ENCODE data around the gene TP53I13. TPM values are rescaled to one million over a fixed set of nuclear protein-coding genes. Genes with fewer than 3 reads are reported as not detected.

Gene TP53I13
- total and polyA plus RNA-seq, 10 of the 15 experiments (the other 5 are each of a cell fraction or from before 2014, with no cell fraction given) = 0.31 to 45.1 (median 19.5) TPM; not detected in 1

DNA sequence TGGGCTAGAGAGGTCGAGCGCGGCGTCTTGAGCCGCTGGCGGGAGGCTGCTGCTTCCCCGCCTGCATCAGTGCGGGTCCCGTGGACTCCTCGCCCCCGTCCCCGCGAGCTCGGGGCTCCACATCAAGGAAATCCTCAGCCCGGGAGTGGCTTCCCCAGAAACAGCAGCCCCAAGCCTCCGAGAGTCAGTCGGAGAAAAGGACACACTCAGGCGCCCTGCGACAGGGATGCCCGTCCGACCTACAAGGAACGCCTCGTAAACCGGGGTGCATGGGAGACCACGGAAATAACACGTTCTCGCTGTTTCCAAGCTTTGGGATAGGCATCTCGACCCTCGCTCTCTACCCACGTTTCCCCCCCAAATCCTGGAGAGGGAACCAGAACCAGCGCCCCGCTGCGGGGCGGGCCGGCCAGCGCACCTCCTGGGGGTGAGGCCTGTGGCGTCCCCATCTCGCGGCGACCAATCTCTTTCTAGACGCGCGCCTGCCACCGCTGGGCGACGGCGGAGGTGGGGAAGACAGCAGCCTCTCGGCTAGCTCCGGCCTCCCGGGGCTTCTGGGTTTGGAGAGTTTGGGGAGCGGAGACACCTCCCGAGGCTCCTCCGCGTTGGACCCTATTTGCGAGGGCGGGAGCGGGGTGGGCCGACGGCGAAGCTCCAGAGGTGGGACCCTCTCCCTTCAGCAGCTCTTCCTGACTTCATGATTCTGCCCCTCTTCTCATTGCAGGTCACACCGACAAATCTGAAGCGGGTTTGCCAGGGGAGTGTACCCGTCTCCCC lies 759 bp upstream of the TP53I13 start:
- CTCF ChIA-PET = interaction anchor here (0.6 to 2.1 kb wide), 8 partner anchors 9 to 204 kb away, joined by 3 to 9 read pairs (median 4); partner anchors contain the start of gene ANKRD13B
- H3K4me2 ChIP-seq (ENCODE audit: control insufficient read depth, insufficient read depth) = peak overlapping the region; percentile 97
- H3K9ac ChIP-seq (ENCODE audit: control insufficient read depth, insufficient read depth, low read length) = peak overlapping the region; percentile 76
- peak overlapping the region; percentile 97 for H2AFZ ChIP-seq (ENCODE audit: control insufficient read depth, low read depth, low read length)
- no peaks in the 10 kb centered on the region for H4K20me1 ChIP-seq (ENCODE audit: control insufficient read depth, insufficient read depth)
- H3K4me3 ChIP-seq = peak overlapping the region; percentile 96
- SMC1A ChIA-PET (ENCODE audit: uncharacterized antibody, unreplicated experiment) = interaction anchor here (0.6 to 1.4 kb wide), 2 partner anchors 14 to 50 kb away, joined by 3 read pairs; no protein-coding TSS in a partner anchor
- H3K9me3 ChIP-seq (replicated peaks; ENCODE audit: control insufficient read depth, insufficient read depth, low read length) = no peaks in the 10 kb centered on the region
- FAIRE-seq (peak; percentile 86), DNase-seq (ENCODE audit: low read depth, low spot score) (no peak), ATAC-seq (peak; percentile 78)
- POLR2A ChIA-PET = interaction anchor here (0.7 to 1.4 kb wide), 4 partner anchors 9 to 395 kb away, joined by 3 to 6 read pairs (median 4); no protein-coding TSS in a partner anchor
- WGBS (ENCODE audit: insufficient coverage, insufficient replicate concordance, low lambda C conversion rate, missing lambda C conversion rate) = 1% methylated on average over 56 of the region's 63 CpGs
- H3K4me1 ChIP-seq (ENCODE audit: control insufficient read depth, insufficient read depth, low read length) = peaks cover 3% of the 10 kb centered on the region; the same call in 1 of the 2 replicates
- in situ Hi-C loops (cut with MboI) = no loop called here
- intact Hi-C loops (cut with micrococcal nuclease; ENCODE audit: unreplicated experiment) = no loop called here
- H3K27me3 ChIP-seq (replicated peaks in 1 of 2; ENCODE audit: control insufficient read depth in 2 of 2, insufficient read depth in 2 of 2, low read length in 1 of 2) = no peaks in the 10 kb centered on the region
- peaks cover 0 to 2% of the 10 kb centered on the region in 2 experiments; a peak in 2 of 4 replicates for H3K36me3 ChIP-seq (ENCODE audit: control insufficient read depth in 2 of 2, insufficient read depth in 2 of 2, low read length in 1 of 2)
- RAD21 ChIA-PET (ENCODE audit: unreplicated experiment) = interaction anchor here (0.6 to 3.9 kb wide), 6 partner anchors 13 to 419 kb away, joined by 3 to 20 read pairs (median 4); no protein-coding TSS in a partner anchor
- H3K27ac ChIP-seq (ENCODE audit: control insufficient read depth, insufficient read depth) = peak overlapping the region; percentile 81
- TSS peak; percentile 90 for BruUV-seq (replicated peaks)
- H3K79me2 ChIP-seq (ENCODE audit: control insufficient read depth, insufficient read depth, low read length) = peaks cover 7% of the 10 kb centered on the region; the same call in 1 of the 2 replicates
- TF ChIP-seq EP300 (IDR thresholded peaks at IDR 0.05; ENCODE audit: borderline replicate concordance in 1 of 2, control insufficient read depth in 1 of 2, low read depth in 2 of 2, low read length in 2 of 2) = no peak
- no peak for TF ChIP-seq KDM1A (IDR thresholded peaks at IDR 0.05; ENCODE audit: borderline replicate concordance)
- TF ChIP-seq, protein P1, sequence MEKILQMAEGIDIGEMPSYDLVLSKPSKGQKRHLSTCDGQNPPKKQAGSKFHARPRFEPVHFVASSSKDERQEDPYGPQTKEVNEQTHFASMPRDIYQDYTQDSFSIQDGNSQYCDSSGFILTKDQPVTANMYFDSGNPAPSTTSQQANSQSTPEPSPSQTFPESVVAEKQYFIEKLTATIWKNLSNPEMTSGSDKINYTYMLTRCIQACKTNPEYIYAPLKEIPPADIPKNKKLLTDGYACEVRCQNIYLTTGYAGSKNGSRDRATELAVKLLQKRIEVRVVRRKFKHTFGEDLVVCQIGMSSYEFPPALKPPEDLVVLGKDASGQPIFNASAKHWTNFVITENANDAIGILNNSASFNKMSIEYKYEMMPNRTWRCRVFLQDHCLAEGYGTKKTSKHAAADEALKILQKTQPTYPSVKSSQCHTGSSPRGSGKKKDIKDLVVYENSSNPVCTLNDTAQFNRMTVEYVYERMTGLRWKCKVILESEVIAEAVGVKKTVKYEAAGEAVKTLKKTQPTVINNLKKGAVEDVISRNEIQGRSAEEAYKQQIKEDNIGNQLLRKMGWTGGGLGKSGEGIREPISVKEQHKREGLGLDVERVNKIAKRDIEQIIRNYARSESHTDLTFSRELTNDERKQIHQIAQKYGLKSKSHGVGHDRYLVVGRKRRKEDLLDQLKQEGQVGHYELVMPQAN (conservative IDR thresholded peaks at IDR 0.05) = peak; percentile 22; the same call in 1 of the 2 replicates
- no peak for TF ChIP-seq SMARCA5 (IDR thresholded peaks at IDR 0.05)
- no peak for TF ChIP-seq FOXK2 (IDR thresholded peaks at IDR 0.05)
- peak; percentile 72; the same call in 1 of the 2 replicates for TF ChIP-seq SIN3A (IDR thresholded peaks at IDR 0.05; ENCODE audit: low read depth, low read length)
- TF ChIP-seq, protein P2, sequence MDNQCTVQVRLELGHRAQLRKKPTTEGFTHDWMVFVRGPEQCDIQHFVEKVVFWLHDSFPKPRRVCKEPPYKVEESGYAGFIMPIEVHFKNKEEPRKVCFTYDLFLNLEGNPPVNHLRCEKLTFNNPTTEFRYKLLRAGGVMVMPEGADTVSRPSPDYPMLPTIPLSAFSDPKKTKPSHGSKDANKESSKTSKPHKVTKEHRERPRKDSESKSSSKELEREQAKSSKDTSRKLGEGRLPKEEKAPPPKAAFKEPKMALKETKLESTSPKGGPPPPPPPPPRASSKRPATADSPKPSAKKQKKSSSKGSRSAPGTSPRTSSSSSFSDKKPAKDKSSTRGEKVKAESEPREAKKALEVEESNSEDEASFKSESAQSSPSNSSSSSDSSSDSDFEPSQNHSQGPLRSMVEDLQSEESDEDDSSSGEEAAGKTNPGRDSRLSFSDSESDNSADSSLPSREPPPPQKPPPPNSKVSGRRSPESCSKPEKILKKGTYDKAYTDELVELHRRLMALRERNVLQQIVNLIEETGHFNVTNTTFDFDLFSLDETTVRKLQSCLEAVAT (IDR thresholded peaks at IDR 0.05) = 0 out of 2 replicates have a peak, but pooled peaks have one; percentile 28
- TF ChIP-seq LARP7 (IDR thresholded peaks at IDR 0.05) = peak; percentile 22; the same call in 1 of the 2 replicates
- no peak for TF ChIP-seq RB1 (IDR thresholded peaks at IDR 0.05; ENCODE audit: borderline replicate concordance)
- no peak for TF ChIP-seq POU2F2 (IDR thresholded peaks at IDR 0.05; ENCODE audit: borderline replicate concordance, low read depth, low read length)
- TF ChIP-seq RCOR1 (conservative IDR thresholded peaks at IDR 0.05; ENCODE audit: low read depth, low read length) = 0 out of 2 replicates have a peak, but pooled peaks have one; percentile 43
- 0 out of 3 replicates have a peak, but pooled peaks of 1 of the 2 experiments have one; percentile 35 for TF ChIP-seq EGR1 (IDR thresholded peaks at IDR 0.05; ENCODE audit: borderline replicate concordance in 1 of 2, low read depth in 2 of 2, low read length in 2 of 2)
- TF ChIP-seq ZBTB11 (CRISPR knock-in tag; IDR thresholded peaks at IDR 0.05) = no peak
- 0 out of 2 replicates have a peak, but pooled peaks have one; percentile 38 for TF ChIP-seq NFYB (IDR thresholded peaks at IDR 0.05; ENCODE audit: insufficient read depth, low read depth, low read length)
- 0 out of 4 replicates have a peak, but pooled peaks of 1 of the 2 experiments have one; percentile 10 for TF ChIP-seq IKZF2 (IDR thresholded peaks at IDR 0.05)
